GM21737 (cell line): ENCODE results near the gene PLPP1.

Experiments
- ATAC-seq: cut with Tn5 transposase; IDR thresholded peaks from one replicate; pipeline ENCODE4 v1.9.1; 2021; ENCODE audit warnings: mild to moderate bottlenecking, moderate library complexity; ENCODE audit not compliant: unreplicated experiment

Gene PLPP1

GRCh38 chr5:55411876-55412275, 122.9 kb downstream of the PLPP1 start:
- no peak for ATAC-seq

- no peak for ATAC-seq
Measured at GRCh38 chr5:55410845-55411244, 123.9 kb downstream of the PLPP1 start.

- ATAC-seq, result no peak
Measured at GRCh38 chr5:55409775-55410174, 125.0 kb downstream of the PLPP1 start.

- no peak for ATAC-seq
Measured at GRCh38 chr5:55407984-55408383, 126.8 kb downstream of the PLPP1 start.

GRCh38 chr5:55407059-55407684, 127.6 kb downstream of the PLPP1 start:
- no peak for ATAC-seq

GRCh38 chr5:55406292-55406691, 128.5 kb downstream of the PLPP1 start:
- ATAC-seq, result no peak

- ATAC-seq, result no peak
Measured at GRCh38 chr5:55402199-55402598, 132.6 kb downstream of the PLPP1 start.

GRCh38 chr5:55393501-55394175, 141.1 kb downstream of the PLPP1 start:
- ATAC-seq, result no peak

- no peak for ATAC-seq
Measured at GRCh38 chr5:55392669-55393068, 142.1 kb downstream of the PLPP1 start.

- no peak for ATAC-seq
Measured at GRCh38 chr5:55391707-55392106, 143.1 kb downstream of the PLPP1 start.

- no peak for ATAC-seq
Measured at GRCh38 chr5:55387865-55388264, 146.9 kb downstream of the PLPP1 start.

- ATAC-seq, result no peak
Measured at GRCh38 chr5:55386356-55386755, 148.4 kb downstream of the PLPP1 start.

GRCh38 chr5:55385846-55386245, 148.9 kb downstream of the PLPP1 start:
- no peak for ATAC-seq

- no peak for ATAC-seq
Measured at GRCh38 chr5:55385227-55385626, 149.5 kb downstream of the PLPP1 start.

GRCh38 chr5:55384072-55384471, 150.7 kb downstream of the PLPP1 start:
- ATAC-seq, result no peak

- ATAC-seq, result no peak
Measured at GRCh38 chr5:55383254-55383653, 151.5 kb downstream of the PLPP1 start.

GRCh38 chr5:55377810-55378209, 157.0 kb downstream of the PLPP1 start:
- no peak for ATAC-seq
